Retinal pigment epithelial cell (primary cell): ENCODE measurements around the gene LDLRAD2.

Source experiments
- DNase-seq: peaks from one replicate; pipeline ENCODE4 v3.0.0-alpha.2; 2010; ENCODE audit warnings: low read depth
- H3K4me3 ChIP-seq: 2 replicates; pipeline ENCODE4 v1.5.1; 2011; ENCODE audit warnings: mild to moderate bottlenecking, low read length, control low read depth, moderate library complexity
- TF ChIP-seq, protein P1 (sequence below): conservative IDR thresholded peaks from 2 replicates; pipeline ENCODE4 v1.5.1; 2011; ENCODE audit warnings: low read depth, low read length, control low read depth, inconsistent platforms

LDLRAD2 gene

DNA sequence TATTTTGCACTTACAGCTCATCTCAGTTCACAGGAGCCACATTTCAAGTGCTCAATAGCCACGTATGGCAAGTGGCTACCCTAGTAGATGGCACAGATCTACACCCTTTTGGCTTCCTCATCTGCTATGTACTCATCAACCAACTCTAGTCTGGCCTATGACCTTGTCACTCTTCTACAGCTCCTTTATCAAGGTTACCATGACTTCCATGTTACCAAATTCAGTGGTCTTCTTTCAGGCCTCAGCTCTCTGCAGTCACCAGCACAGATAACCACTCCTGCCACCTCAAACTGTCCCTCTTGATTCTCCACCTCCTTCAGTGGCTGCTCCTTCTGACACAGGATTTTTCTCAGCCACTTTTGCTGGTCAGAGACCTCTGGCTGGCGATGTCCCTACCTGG, 17.4 kb upstream of the LDLRAD2 start:
- no peak overlapping the region for H3K4me3 ChIP-seq
- TF ChIP-seq, protein P1, sequence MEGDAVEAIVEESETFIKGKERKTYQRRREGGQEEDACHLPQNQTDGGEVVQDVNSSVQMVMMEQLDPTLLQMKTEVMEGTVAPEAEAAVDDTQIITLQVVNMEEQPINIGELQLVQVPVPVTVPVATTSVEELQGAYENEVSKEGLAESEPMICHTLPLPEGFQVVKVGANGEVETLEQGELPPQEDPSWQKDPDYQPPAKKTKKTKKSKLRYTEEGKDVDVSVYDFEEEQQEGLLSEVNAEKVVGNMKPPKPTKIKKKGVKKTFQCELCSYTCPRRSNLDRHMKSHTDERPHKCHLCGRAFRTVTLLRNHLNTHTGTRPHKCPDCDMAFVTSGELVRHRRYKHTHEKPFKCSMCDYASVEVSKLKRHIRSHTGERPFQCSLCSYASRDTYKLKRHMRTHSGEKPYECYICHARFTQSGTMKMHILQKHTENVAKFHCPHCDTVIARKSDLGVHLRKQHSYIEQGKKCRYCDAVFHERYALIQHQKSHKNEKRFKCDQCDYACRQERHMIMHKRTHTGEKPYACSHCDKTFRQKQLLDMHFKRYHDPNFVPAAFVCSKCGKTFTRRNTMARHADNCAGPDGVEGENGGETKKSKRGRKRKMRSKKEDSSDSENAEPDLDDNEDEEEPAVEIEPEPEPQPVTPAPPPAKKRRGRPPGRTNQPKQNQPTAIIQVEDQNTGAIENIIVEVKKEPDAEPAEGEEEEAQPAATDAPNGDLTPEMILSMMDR = no peak
- DNase-seq = no peak

DNA sequence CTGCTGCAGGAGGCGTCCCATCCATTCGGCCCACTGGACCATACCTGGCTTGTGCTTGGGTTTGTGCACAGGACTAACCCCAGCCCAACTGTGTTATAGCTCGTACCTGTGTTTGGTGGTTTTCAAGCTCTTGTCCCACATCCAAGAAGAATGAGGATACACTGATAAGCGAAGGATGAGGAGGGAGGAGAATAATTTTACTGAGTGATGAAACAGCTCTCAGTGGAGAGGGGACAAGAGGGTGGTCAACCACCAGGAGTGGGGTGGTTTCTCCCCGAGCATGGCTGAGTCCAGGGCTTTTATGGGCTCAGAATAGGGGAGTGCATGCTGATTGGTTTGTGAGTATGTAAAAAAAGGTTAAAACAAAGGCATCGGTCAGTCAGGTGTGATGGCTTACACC, 17.0 kb upstream of the LDLRAD2 start:
- TF ChIP-seq, protein P1 = no peak
- no peak overlapping the region for H3K4me3 ChIP-seq
- no peak for DNase-seq

DNA sequence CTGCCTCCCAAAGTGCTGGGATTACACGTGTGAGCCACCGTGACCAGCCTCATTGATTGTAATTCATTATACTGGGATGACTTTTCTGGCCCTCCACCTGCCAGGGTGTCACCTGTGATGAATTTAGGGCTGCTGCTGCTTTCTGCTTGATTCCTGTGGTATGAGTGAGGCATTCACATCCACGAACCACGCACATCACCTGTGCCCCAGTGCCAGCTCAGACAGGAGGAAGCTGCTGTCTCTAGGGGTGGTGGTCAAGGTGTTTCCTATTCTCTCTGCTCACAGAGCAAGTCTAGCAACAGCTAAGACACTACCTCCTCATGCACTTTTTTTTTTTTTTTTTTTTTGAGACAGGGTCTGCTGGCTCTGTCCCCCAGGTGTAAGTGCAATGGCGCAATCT, 12.3 kb upstream of the LDLRAD2 start:
- TF ChIP-seq, protein P1 = no peak
- DNase-seq = no peak
- H3K4me3 ChIP-seq = no peak overlapping the region

DNA sequence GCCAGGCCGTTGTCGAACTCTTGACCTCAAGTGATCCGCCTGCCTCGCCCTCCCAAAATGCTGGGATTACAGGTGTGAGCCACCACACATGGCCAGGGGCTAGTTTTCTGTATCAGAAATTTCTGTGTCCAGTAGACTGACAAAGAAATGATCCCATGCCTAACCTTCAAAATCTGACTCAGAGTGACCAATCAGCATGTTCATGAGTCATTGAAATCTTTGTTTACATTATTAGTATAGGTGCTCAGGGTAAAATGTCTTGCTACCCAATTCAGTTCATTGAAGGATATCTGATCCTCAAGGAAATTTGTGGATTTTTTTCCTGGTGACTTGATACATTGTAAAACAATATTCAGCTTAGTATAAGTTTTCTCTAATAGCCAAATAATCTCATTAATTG, 11.0 kb upstream of the LDLRAD2 start:
- TF ChIP-seq, protein P1 = no peak
- no peak for DNase-seq
- H3K4me3 ChIP-seq = no peak overlapping the region

DNA sequence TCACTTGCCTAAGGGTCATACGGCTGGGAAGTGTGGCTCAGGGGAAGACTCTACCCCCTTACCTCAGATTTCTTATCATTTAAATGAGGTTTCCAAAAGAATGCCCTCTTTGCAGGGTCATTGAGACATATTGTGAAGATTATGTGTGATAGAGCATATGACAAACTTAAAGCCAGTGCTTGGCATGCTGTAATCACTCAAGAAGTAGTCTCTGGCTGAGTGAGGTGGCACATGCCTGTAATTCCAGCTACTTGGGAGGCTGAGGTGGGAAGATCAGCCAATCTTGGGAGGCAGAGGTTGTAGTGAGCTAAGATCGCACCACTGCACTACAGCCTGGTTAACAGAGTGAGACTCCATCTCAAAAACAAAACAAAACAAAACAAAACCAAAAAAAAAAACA, 7.5 kb upstream of the LDLRAD2 start:
- DNase-seq = no peak
- TF ChIP-seq, protein P1 = no peak
- H3K4me3 ChIP-seq = no peak overlapping the region

DNA sequence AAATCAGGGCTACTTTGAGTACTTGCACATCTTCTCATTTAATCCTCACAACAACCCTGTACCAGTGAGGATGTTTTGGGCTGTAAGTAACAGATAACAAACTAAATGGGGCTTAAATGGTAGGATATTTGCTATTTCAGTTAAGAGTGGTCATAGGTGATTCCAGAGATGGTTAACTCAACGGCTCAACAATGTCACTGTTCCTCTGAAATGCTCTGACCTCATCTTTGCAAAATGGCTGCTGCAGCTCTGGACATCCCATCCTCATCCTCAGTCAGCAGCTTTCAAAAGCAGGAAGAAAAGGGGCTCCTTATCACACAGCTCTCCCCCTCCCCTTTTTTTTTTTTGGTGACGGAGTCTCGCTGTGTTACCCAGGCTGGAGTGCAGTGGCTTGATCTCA, 1.5 kb downstream of the LDLRAD2 start:
- no peak overlapping the region for H3K4me3 ChIP-seq
- TF ChIP-seq, protein P1 = no peak
- no peak for DNase-seq

DNA sequence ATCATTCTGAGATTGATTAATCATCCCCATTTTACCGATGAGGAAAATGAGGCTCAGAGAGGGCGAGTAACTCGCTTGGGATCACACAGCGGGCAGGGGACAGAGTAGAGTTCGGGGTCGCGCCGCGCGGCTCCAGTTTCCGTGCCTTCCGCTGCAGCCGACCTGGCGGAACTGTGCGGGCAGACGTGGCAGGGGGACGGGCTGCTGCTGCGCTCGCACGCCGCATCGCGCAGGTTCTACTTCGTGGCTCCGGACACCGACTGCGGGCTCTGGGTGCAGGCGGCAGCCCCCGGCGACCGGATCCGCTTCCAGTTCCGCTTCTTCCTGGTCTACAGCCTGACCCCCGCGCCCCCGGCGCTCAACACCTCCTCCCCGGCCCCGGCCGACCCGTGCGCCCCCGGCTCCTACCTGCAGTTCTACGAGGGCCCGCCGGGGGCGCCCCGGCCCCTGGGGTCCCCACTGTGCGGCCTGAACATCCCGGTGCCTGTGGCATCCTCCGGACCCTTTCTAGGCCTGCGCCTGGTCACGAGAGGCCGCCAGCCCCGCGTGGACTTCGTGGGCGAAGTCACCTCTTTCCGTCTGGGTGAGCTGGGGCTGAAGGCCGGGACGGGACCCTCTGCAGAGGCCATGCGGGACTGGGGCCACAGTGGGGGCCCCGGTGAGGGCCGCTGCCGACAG, 2.3 kb downstream of the LDLRAD2 start:
- TF ChIP-seq, protein P1 = peak; percentile 73
- DNase-seq = no peak
- H3K4me3 ChIP-seq = peak overlapping the region; percentile 47
